Mucosa of gallbladder (tissue), 1 donor: ENCODE data around the gene NCAPH2. TPM values are rescaled to one million over a fixed set of nuclear protein-coding genes. Genes with fewer than 3 reads are reported as not detected.
A peak's percentile ranks its signal among the peaks of the same experiment; 100 is the strongest.
"Not testable (repeated sequence)": the region's sequence is repeated elsewhere in the genome, so short reads cannot be mapped to it uniquely, and the experiment has no call there.

ENCODE experiments used
- DNase-seq: peaks from one replicate; pipeline ENCODE4 v3.0.0-alpha.2; 2020; ENCODE audit warnings: low spot score
- total RNA-seq: library from RNA; stranded (reverse); gene quantifications from one replicate; pipeline ENCODE4 v1.2.1, GENCODE V29; 2021
- donor health status: DM: no; HTN: no; CAD: no.

The NCAPH2 gene
- total RNA-seq, 1 donor from 2014 or later = 35.2 TPM

GRCh38 chr22:50517495-50518260 is 9.7 kb downstream of the NCAPH2 start:
- no peak for DNase-seq

- no peak for DNase-seq
These were observed 10.6 kb downstream of the NCAPH2 start for GRCh38 chr22:50518606-50519005.

GRCh38 chr22:50519151-50519550 is 11.1 kb downstream of the NCAPH2 start:
- no peak for DNase-seq

- DNase-seq = not testable (repeated sequence)
These were observed 12.2 kb downstream of the NCAPH2 start for GRCh38 chr22:50520184-50520583.

GRCh38 chr22:50520826-50521453 is 12.9 kb downstream of the NCAPH2 start:
- DNase-seq = no peak

GRCh38 chr22:50521710-50522109 is 13.7 kb downstream of the NCAPH2 start:
- no peak for DNase-seq

- no peak for DNase-seq
These were observed 14.3 kb downstream of the NCAPH2 start for GRCh38 chr22:50522208-50522805.

- no peak for DNase-seq
These were observed 14.9 kb downstream of the NCAPH2 start for GRCh38 chr22:50522806-50523438.

- no peak for DNase-seq
These were observed 15.4 kb downstream of the NCAPH2 start for GRCh38 chr22:50523458-50523805.

- DNase-seq = no peak
These were observed 16.0 kb downstream of the NCAPH2 start for GRCh38 chr22:50523806-50524675.

GRCh38 chr22:50524676-50525103 is 16.7 kb downstream of the NCAPH2 start:
- DNase-seq = no peak

- peak; percentile 97 for DNase-seq
These were observed 17.3 kb downstream of the NCAPH2 start, which contains the start of gene SCO2 for GRCh38 chr22:50525104-50525857. TSS of gene SCO2 (minus strand) at chr22:50525598. CDS start at chr22:50524411, 1,187 bp downstream.

GRCh38 chr22:50525858-50526107 is 17.8 kb downstream of the NCAPH2 start:
- no peak for DNase-seq

GRCh38 chr22:50526108-50526833 is 18.2 kb downstream of the NCAPH2 start:
- DNase-seq = peak; percentile 69

GRCh38 chr22:50526834-50527801 is 19.1 kb downstream of the NCAPH2 start:
- no peak for DNase-seq

- no peak for DNase-seq
These were observed 20.1 kb downstream of the NCAPH2 start for GRCh38 chr22:50527921-50528681.

- no peak for DNase-seq
These were observed 20.8 kb downstream of the NCAPH2 start for GRCh38 chr22:50528682-50529415.
